Caki2 (cell line): ENCODE measurements around the gene SRSF7. TPM values are rescaled to one million over a fixed set of nuclear protein-coding genes. Genes with fewer than 3 reads are reported as not detected.

ENCODE experiments used
- total RNA-seq: library from RNA; depleted of rRNA; stranded (reverse); fragments of >200 nt; shearing (Covaris generic); gene quantifications from 2 replicates; pipeline ENCODE4 v1.2.3, GENCODE V29; 2014; ENCODE audit warnings: low replicate concordance; rRNA removed

The SRSF7 gene
- total RNA-seq, 1 experiment from 2014 or later, result 165 TPM

Other genes with a start within 250 kb of the SRSF7 start
- 9.8 and 37.1 TPM in 2 replicates for gene HNRNPLL, start 148.4 kb downstream of the SRSF7 start, total RNA-seq
- 88.0 and 103 TPM in 2 replicates for gene GALM, start 85.2 kb downstream of the SRSF7 start, total RNA-seq
- 19.3 and 32.1 TPM in 2 replicates for gene GEMIN6, start 26.8 kb upstream of the SRSF7 start, total RNA-seq
- gene DHX57, start 124.6 kb upstream of the SRSF7 start, total RNA-seq, result 10.7 and 17.0 TPM in 2 replicates
- gene MORN2, start 124.6 kb upstream of the SRSF7 start, total RNA-seq, result 36.4 and 41.2 TPM in 2 replicates
- not detected in 2 replicates for gene ARHGEF33, start 138.5 kb upstream of the SRSF7 start, total RNA-seq